Stomach (tissue), 9 donors: ENCODE measurements around the gene NPC1L1. TPM values are rescaled to one million over a fixed set of nuclear protein-coding genes. Genes with fewer than 3 reads are reported as not detected.

Experiments used
- DNase-seq, 2 donors: peaks; one replicate each; pipeline versions ENCODE4 v3.0.0 to v3.0.0-alpha.2; 2013 to 2019
- H3K27ac ChIP-seq, 5 donors: fragments of 200-600 bp in 4 of 5; sonication (generic) in 4 of 5; one replicate each; pipeline ENCODE4 v1.5.1; 2013 to 2019; ENCODE audit warnings: mild to moderate bottlenecking in 1 of 5, moderate library complexity in 1 of 5
- H3K27me3 ChIP-seq, 3 donors: fragments of 200-600 bp; sonication (generic); one replicate each; pipeline ENCODE4 v1.5.1; 2017 to 2019; ENCODE audit warnings: mixed run types in 1 of 3
- H3K36me3 ChIP-seq, 4 donors: fragments of 200-600 bp; sonication (generic); 1 replicate in 3 of 4; 2 replicates in 1 of 4; pipeline ENCODE4 v1.5.1; 2016 to 2019
- H3K4me1 ChIP-seq, 4 donors: fragments of 200-600 bp; sonication (generic); one replicate each; pipeline ENCODE4 v1.5.1; 2016 to 2019
- H3K4me3 ChIP-seq, 4 donors: fragments of 200-600 bp; sonication (generic) in 3 of 4; one replicate each; pipeline ENCODE4 v1.5.1; 2016 to 2019; ENCODE audit warnings: mild to moderate bottlenecking in 1 of 4
- H3K9me3 ChIP-seq, 4 donors: fragments of 200-600 bp; sonication (generic); one replicate each; pipeline ENCODE4 v1.5.1; 2016 to 2019
- EP300 ChIP-seq: sonication (generic); formaldehyde crosslinking; IDR thresholded peaks from one replicate; pipeline ENCODE4 v1.6.1; 2017; ENCODE audit warnings: antibody characterized with exemption
- POLR2A ChIP-seq, 4 donors: fragments of 450-650 bp; IDR thresholded peaks; one replicate each; pipeline ENCODE4 v1.6.1; 2016; ENCODE audit warnings: antibody characterized with exemption in 4 of 4, control low read depth in 2 of 4, mild to moderate bottlenecking in 1 of 4, moderate library complexity in 1 of 4
- POLR2AphosphoS5 ChIP-seq, 3 donors: sonication (generic); formaldehyde crosslinking; IDR thresholded peaks; one replicate each; pipeline ENCODE4 v1.6.1; 2016; ENCODE audit warnings: antibody characterized with exemption in 3 of 3
- WGBS, 5 donors: extraction: QIAGEN DNeasy Blood & Tissue Kit in 3 of 5; methylation state at CpG; one replicate each; pipeline versions ENCODE4 v1.1.5 to v1.1.7; 2013 to 2018; 5-methylcytosine and 5-hydroxymethylcytosine counted together
- intact Hi-C: fragments of 100-400 bp; cut with DNase I; formaldehyde crosslinking; loops from one replicate; pipeline ENCODE4 v1.15.1; 2023; ENCODE audit warnings: low total_unique reads
- polyA plus RNA-seq, 3 donors: library from polyadenylated mRNA; stranded (reverse); fragments of 200-250 nt; gene quantifications; one replicate each; pipeline ENCODE4 v1.2.3, GENCODE V29; 2013
- total RNA-seq, 5 donors: library from RNA; depleted of rRNA; stranded (reverse); fragments of >200 nt; gene quantifications; one replicate each; pipeline versions ENCODE4 v1.1.0 to v1.2.3, GENCODE V29; 2014 to 2016
- TF ChIP-seq, protein P1 (sequence below), 7 experiments: fragments of 450-650 bp in 4 of 7; fragments of 200-600 bp in 3 of 7; sonication (generic) in 3 of 7; IDR thresholded peaks; one replicate each; pipeline ENCODE4 v1.5.1; 2016 to 2019; ENCODE audit warnings: antibody characterized with exemption in 7 of 7, control low read depth in 2 of 7, mild to moderate bottlenecking in 1 of 7
- donor health status: healthy with polysubstance abuse.
- donor health status: Bipolar disorder and iron deficiency.
- donor health status: healthy.

NPC1L1 gene
- total and polyA plus RNA-seq, 8 donors, result 0.12 to 4.9 (median 1.1) TPM; not detected in 3

DNA sequence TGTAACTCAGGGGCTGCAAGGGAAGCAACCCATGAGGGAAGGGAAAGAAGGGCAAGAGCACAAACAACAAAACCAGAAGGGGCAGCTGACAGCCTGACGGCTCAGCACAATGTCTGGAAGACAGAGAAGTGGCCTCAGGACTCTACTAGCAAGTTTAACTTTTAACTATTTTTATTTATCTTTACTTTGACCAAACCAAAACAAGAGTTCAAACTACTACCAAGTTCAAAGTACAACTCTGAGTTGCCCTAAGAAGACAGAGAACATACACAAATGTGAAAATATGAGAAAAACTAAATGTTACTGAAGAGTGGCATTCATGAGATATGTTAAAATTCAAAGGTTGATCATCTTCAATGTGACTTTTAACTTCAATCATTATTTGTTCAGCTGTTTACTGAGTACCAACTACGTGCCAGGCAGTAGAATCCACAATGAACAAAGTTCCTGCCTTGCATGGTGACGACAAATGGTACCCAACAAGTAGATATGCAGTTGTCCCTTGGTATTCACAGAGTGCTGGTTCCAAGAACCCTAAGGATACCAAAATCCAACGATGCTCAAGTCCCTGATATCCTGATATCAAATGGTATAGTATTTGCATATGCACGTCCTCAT lies 70.4 kb downstream of the NPC1L1 start:
- TF ChIP-seq, protein P1, sequence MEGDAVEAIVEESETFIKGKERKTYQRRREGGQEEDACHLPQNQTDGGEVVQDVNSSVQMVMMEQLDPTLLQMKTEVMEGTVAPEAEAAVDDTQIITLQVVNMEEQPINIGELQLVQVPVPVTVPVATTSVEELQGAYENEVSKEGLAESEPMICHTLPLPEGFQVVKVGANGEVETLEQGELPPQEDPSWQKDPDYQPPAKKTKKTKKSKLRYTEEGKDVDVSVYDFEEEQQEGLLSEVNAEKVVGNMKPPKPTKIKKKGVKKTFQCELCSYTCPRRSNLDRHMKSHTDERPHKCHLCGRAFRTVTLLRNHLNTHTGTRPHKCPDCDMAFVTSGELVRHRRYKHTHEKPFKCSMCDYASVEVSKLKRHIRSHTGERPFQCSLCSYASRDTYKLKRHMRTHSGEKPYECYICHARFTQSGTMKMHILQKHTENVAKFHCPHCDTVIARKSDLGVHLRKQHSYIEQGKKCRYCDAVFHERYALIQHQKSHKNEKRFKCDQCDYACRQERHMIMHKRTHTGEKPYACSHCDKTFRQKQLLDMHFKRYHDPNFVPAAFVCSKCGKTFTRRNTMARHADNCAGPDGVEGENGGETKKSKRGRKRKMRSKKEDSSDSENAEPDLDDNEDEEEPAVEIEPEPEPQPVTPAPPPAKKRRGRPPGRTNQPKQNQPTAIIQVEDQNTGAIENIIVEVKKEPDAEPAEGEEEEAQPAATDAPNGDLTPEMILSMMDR (IDR thresholded peaks at IDR 0.05), result no peak
- TF ChIP-seq EP300, result no peak
- TF ChIP-seq POLR2AphosphoS5 (IDR thresholded peaks at IDR 0.05), result no peak
- Histone ChIP-seq H3K27ac (no peak overlapping the region), H3K36me3 (peaks cover 16 to 79% (median 56%) of the 10 kb centered on the region in 4 donors), H3K9me3 (no peaks in the 10 kb centered on the region), H3K27me3 (no peaks in the 10 kb centered on the region), H3K4me3 (no peak overlapping the region), H3K4me1 (peaks cover 8 to 56% (median 29%) of the 10 kb centered on the region in 4 donors)
- intact Hi-C loops, result loop anchor here (10.0 kb wide), 1 partner anchor 226 kb away; no protein-coding TSS in a partner anchor
- no peak for DNase-seq
- 72 to 87% (median 78%) methylated on average over 5 of the region's 5 CpGs for WGBS, 5 donors

GRCh38 chr7:44470135-44470479 lies 71.0 kb downstream of the NPC1L1 start:
- Histone ChIP-seq H3K27ac (no peak overlapping the region), H3K9me3 (no peaks in the 10 kb centered on the region), H3K4me1 (peaks cover 8 to 59% (median 32%) of the 10 kb centered on the region in 4 donors), H3K27me3 (no peaks in the 10 kb centered on the region), H3K4me3 (no peak overlapping the region), H3K36me3 (peaks cover 13 to 79% (median 54%) of the 10 kb centered on the region in 4 donors)
- no peak for DNase-seq
- intact Hi-C loops, result loop anchor here (10.0 kb wide), 1 partner anchor 225 kb away; no protein-coding TSS in a partner anchor
- 85 to 98% (median 92%) methylated on average over 2 of the region's 2 CpGs for WGBS, 5 donors
- TF ChIP-seq, protein P1 (IDR thresholded peaks at IDR 0.05), result no peak
- no peak for TF ChIP-seq POLR2A (IDR thresholded peaks at IDR 0.05)
- TF ChIP-seq EP300, result no peak
- no peak for TF ChIP-seq POLR2AphosphoS5 (IDR thresholded peaks at IDR 0.05)

DNA sequence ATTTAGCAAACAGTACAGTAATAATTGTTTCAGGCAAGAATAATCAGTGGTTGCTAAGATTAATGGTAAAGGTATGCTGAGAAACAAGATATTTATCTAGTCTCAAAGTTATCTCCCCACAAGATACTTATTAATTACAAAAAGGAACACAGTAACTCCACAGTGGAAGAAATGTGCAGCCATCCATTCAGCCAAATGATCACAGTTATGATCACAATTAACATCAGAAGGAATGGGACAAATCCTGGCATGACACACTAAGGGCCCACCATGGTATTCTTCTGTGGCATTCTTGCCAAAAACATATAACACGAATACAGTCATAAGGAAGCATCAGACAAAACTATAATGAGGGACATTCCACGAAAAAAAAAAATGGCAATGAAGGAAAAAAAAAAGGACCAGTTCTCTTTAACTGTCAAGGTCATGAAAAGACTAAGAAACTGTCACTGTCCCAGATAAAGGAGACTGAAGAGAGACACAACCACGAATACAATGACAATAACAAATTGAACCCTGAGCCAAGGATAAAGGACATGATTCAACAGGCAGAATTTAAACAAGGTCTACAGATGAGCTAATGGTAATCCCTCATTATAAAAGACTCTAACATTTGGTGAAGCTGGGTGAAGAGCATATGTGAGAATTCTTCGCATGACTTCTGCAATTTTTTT lies 71.5 kb downstream of the NPC1L1 start:
- no peak for DNase-seq
- Histone ChIP-seq H3K27ac (no peak overlapping the region), H3K27me3 (no peaks in the 10 kb centered on the region), H3K4me1 (peaks cover 8 to 56% (median 33%) of the 10 kb centered on the region in 4 donors), H3K4me3 (no peak overlapping the region), H3K9me3 (no peaks in the 10 kb centered on the region), H3K36me3 (peaks cover 13 to 79% (median 49%) of the 10 kb centered on the region in 4 donors)
- TF ChIP-seq, protein P1 (IDR thresholded peaks at IDR 0.05), result no peak
- TF ChIP-seq EP300 (no peak), POLR2AphosphoS5 (IDR thresholded peaks at IDR 0.05) (no peak), POLR2A (IDR thresholded peaks at IDR 0.05) (no peak)
- 60 to 70% (median 68%) methylated on average over 4 of the region's 4 CpGs for WGBS, 5 donors
- intact Hi-C loops, result loop anchor here (10.0 kb wide), 1 partner anchor 225 kb away; no protein-coding TSS in a partner anchor

GRCh38 chr7:44467217-44467548 lies 73.9 kb downstream of the NPC1L1 start:
- Histone ChIP-seq H3K4me1 (peaks cover 11 to 40% (median 26%) of the 10 kb centered on the region in 4 donors), H3K27me3 (no peaks in the 10 kb centered on the region), H3K4me3 (no peak overlapping the region), H3K36me3 (peaks cover 13 to 64% (median 51%) of the 10 kb centered on the region in 4 donors), H3K27ac (no peak overlapping the region), H3K9me3 (no peaks in the 10 kb centered on the region)
- WGBS, 5 donors, result 97 to 100% (median 99%) methylated on average over 4 of the region's 4 CpGs
- intact Hi-C loops, result no loop called here
- no peak for DNase-seq
- TF ChIP-seq, protein P1 (IDR thresholded peaks at IDR 0.05), result no peak
- TF ChIP-seq POLR2A (IDR thresholded peaks at IDR 0.05) (no peak), EP300 (no peak), POLR2AphosphoS5 (IDR thresholded peaks at IDR 0.05) (no peak)
